K562 (cell line): ENCODE measurements around the gene LRP1B. TPM values are rescaled to one million over a fixed set of nuclear protein-coding genes. Genes with fewer than 3 reads are reported as not detected.

Source experiments
- ATAC-seq: fragments of 200-7000 bp; cut with Tn5 transposase; 3 replicates; pipeline ENCODE4 v1.9.1; 2020; ENCODE audit warnings: moderate library complexity
- BruUV-seq: library from RNA; stranded (reverse); fragments of 400-500 nt; replicated peaks from 2 replicates; lab custom pipeline; 2021; lab: Mats Ljungman, UMichigan
- CTCF ChIA-PET: fragments of 300-600 bp; formaldehyde crosslinking; extraction: SDS; loops from one replicate; lab custom pipeline; 2021; ENCODE audit warnings: low intra/inter-chr PET ratio; lab: Yijun Ruan, JAX
- POLR2A ChIA-PET: fragments of 300-600, 350-650 bp; sonication (Branson Sonifier 250); formaldehyde crosslinking; extraction: SDS; loops from one replicate; lab custom pipeline; 2021; ENCODE audit warnings: antibody characterized with exemption, inconsistent platforms; lab: Yijun Ruan, JAX
- DNase-seq, 4 experiments: peaks; one replicate each; pipeline versions ENCODE4 v3.0.0 to v3.0.0-alpha.2; 2011 to 2018; ENCODE audit warnings: low spot score in 3 of 4, mixed read lengths in 3 of 4; ENCODE audit errors: extremely low read depth in 1 of 4
- FAIRE-seq: peaks from 2 replicates; lab custom pipeline; 2011; peaks lifted over from hg19 to GRCh38; lab: Jason Lieb, UNC
- H2AFZ ChIP-seq: 2 replicates; pipeline ENCODE4 v1.6.0; 2011; ENCODE audit warnings: low read depth, low read length, control low read depth, inconsistent platforms
- H3K27ac ChIP-seq: fragments of 200-600 bp; 3 replicates; pipeline ENCODE4 v1.8.0; 2011; ENCODE audit warnings: low read depth, mild to moderate bottlenecking, control low read depth, inconsistent platforms, low read length, moderate library complexity, mixed read lengths; ENCODE audit errors: extremely low read depth
- H3K27me3 ChIP-seq, 2 experiments: fragments of 300-600 bp in 1 of 2; 2 replicates in 1 of 2; 3 replicates in 1 of 2; pipeline versions ENCODE4 v1.6.0 to v1.8.0; 2011; ENCODE audit warnings: inconsistent platforms in 2 of 2, low read length in 2 of 2, mild to moderate bottlenecking in 1 of 2, mixed read lengths in 1 of 2, moderate library complexity in 1 of 2; ENCODE audit not compliant: control insufficient read depth in 2 of 2, insufficient read depth in 2 of 2
- H3K36me3 ChIP-seq: fragments of 300-600 bp; 3 replicates; pipeline ENCODE4 v1.8.0; 2011; ENCODE audit warnings: mild to moderate bottlenecking, low read length, inconsistent platforms; ENCODE audit not compliant: control insufficient read depth, insufficient read depth
- H3K4me1 ChIP-seq, 2 experiments: fragments of 200-600 bp in 1 of 2; replicated peaks in 1 of 2; 2 replicates in 1 of 2; 3 replicates in 1 of 2; pipeline versions ENCODE4 v1.5.1 to v1.8.0; 2011; ENCODE audit warnings: inconsistent platforms in 2 of 2, low read length in 2 of 2, mild to moderate bottlenecking in 1 of 2, mixed read lengths in 1 of 2, moderate library complexity in 1 of 2; ENCODE audit not compliant: control insufficient read depth in 2 of 2, insufficient read depth in 2 of 2
- H3K4me2 ChIP-seq: 2 replicates; pipeline ENCODE4 v1.6.1; 2011; ENCODE audit warnings: low read length, control low read depth, inconsistent platforms, mixed read lengths; ENCODE audit not compliant: insufficient read depth
- H3K4me3 ChIP-seq: fragments of 200-600 bp; sonication (generic), shearing (Covaris generic); 2 replicates; pipeline ENCODE4 v1.5.1; 2016; ENCODE audit warnings: control low read depth, inconsistent platforms
- H3K79me2 ChIP-seq: fragments of 200-600 bp; 3 replicates; pipeline ENCODE4 v1.8.0; 2011; ENCODE audit warnings: low read length, inconsistent platforms; ENCODE audit not compliant: control insufficient read depth, insufficient read depth
- H3K9ac ChIP-seq, 2 experiments: 2 replicates each; pipeline versions ENCODE4 v1.6.0 to v1.6.1; 2011; ENCODE audit warnings: low read depth in 2 of 2, low read length in 2 of 2, control low read depth in 1 of 2, inconsistent platforms in 1 of 2, mild to moderate bottlenecking in 1 of 2, mixed read lengths in 1 of 2; ENCODE audit not compliant: insufficient read depth in 1 of 2
- H3K9me1 ChIP-seq: one replicate; pipeline ENCODE4 v1.6.0; 2011; ENCODE audit warnings: inconsistent platforms, mild to moderate bottlenecking, low read length, moderate library complexity; ENCODE audit not compliant: control insufficient read depth, insufficient read depth
- H3K9me3 ChIP-seq: replicated peaks from 2 replicates; pipeline ENCODE4 v1.5.1; 2011; ENCODE audit warnings: low read depth, low read length, inconsistent platforms; ENCODE audit not compliant: control insufficient read depth, insufficient read depth
- H4K20me1 ChIP-seq: replicated peaks from 2 replicates; pipeline ENCODE4 v1.6.1; 2011; ENCODE audit warnings: low read length, inconsistent platforms, mixed read lengths; ENCODE audit not compliant: control insufficient read depth, insufficient read depth
- ASH1L ChIP-seq: fragments of 450-650 bp; IDR thresholded peaks from 2 replicates; pipeline ENCODE4 v1.6.1; 2018; ENCODE audit warnings: borderline replicate concordance, mild to moderate bottlenecking, low read depth; ENCODE audit not compliant: partially characterized antibody
- BRCA1 ChIP-seq, 2 experiments: fragments of 450-650 bp in 1 of 2; sonication (generic) in 1 of 2; formaldehyde crosslinking in 1 of 2; IDR thresholded peaks; 2 replicates each; pipeline versions ENCODE4 v1.5.0 to v1.6.1; 2017 to 2020; ENCODE audit warnings: mild to moderate bottlenecking in 1 of 2, missing genetic modification reagents in 1 of 2
- SREBF2 ChIP-seq: sonication (generic); formaldehyde crosslinking; IDR thresholded peaks from 2 replicates; pipeline ENCODE4 v1.4.0; 2020; ENCODE audit warnings: mild to moderate bottlenecking, missing genetic modification reagents
- ZNF79 ChIP-seq: fragments of 250-450 bp; sonication (Bioruptor Pico); IDR thresholded peaks from 2 replicates; pipeline ENCODE4 v1.4.0; 2020; ENCODE audit warnings: low read depth, mild to moderate bottlenecking, moderate library complexity
- WGBS: fragments of 100-300 bp; shearing (Covaris generic); methylation state at CpG from one replicate; pipeline ENCODE4 v1.1.6; 2016; ENCODE audit warnings: low coverage, mixed read lengths; ENCODE audit not compliant: insufficient coverage; ENCODE audit errors: missing lambda C conversion rate; 5-methylcytosine and 5-hydroxymethylcytosine counted together
- in situ Hi-C: fragments of 300-500 bp; cut with MboI; formaldehyde crosslinking; loops from 4 replicates; pipeline ENCODE4 v1.15.0; 2018; ENCODE audit warnings: inconsistent platforms, mixed read lengths
- intact Hi-C: fragments of 100-400 bp; cut with micrococcal nuclease; formaldehyde crosslinking; loops from 2 replicates; pipeline ENCODE4 v1.14.2; 2022
- polyA plus RNA-seq, 8 experiments: library from polyadenylated mRNA; depleted of rRNA in 4 of 8; stranded (reverse) in 5 of 8; unstranded in 3 of 8; fragments of >200 nt; fragmentation: Nextera tagmentation in 2 of 8; fragmentation: Illumina TruSeq in 1 of 8; extraction: Ambion mirVana in 2 of 8; extraction: Trizol in 1 of 8; gene quantifications; 2 replicates each; pipeline versions ENCODE4 v1.2.1 to v1.2.3, GENCODE V29; 2011 to 2014; ENCODE audit warnings: inconsistent platforms in 1 of 8, missing spikeins in 1 of 8
- total RNA-seq, 7 experiments: library from RNA; depleted of rRNA in 6 of 7; stranded (reverse); fragments of >200 nt in 6 of 7; fragmentation: Illumina TruSeq in 2 of 7; extraction: Trizol in 2 of 7; gene quantifications; 2 replicates each; pipeline versions ENCODE4 v1.2.1 to v1.2.3, GENCODE V29; 2011 to 2021; ENCODE audit warnings: low replicate concordance in 1 of 7

LRP1B gene
- total and polyA plus RNA-seq, 9 of the 15 experiments (the other 6 are each of a cell fraction or from before 2014, with no cell fraction given): not detected

GRCh38 chr2:142040556-142040955, 90.3 kb downstream of the LRP1B start:
- DNase-seq (no peak), ATAC-seq (no peak), FAIRE-seq (no peak)
- Histone ChIP-seq H3K4me1 (no peaks in the 10 kb centered on the region), H3K36me3 (no peaks in the 10 kb centered on the region), H3K9me1 (no peaks in the 10 kb centered on the region), H3K9me3 (no peaks in the 10 kb centered on the region; the same call in 1 of the 2 replicates), H3K79me2 (no peaks in the 10 kb centered on the region), H3K4me3 (no peak overlapping the region), H3K27me3 (no peaks in the 10 kb centered on the region), H4K20me1 (no peaks in the 10 kb centered on the region), H2AFZ (no peak overlapping the region), H3K4me2 (no peak overlapping the region), H3K27ac (no peak overlapping the region), H3K9ac (no peak overlapping the region)
- 0% methylated on average over 1 of the region's 1 CpG for whole genome bisulfite sequencing
- intact Hi-C loops: no loop called here
- POLR2A ChIA-PET: no interaction called here
- no TSS peak for BruUV-seq
- no peak for TF ChIP-seq BRCA1 (IDR thresholded peaks at IDR 0.05)
- TF ChIP-seq BRCA1 (CRISPR knock-in tag; IDR thresholded peaks at IDR 0.05): no peak
- no peak for TF ChIP-seq ZNF79 (CRISPR knock-in tag)
- CTCF ChIA-PET: no interaction called here
- in situ Hi-C loops: no loop called here

- Histone ChIP-seq H2AFZ (no peak overlapping the region), H3K9me3 (no peaks in the 10 kb centered on the region; the same call in 1 of the 2 replicates), H3K79me2 (no peaks in the 10 kb centered on the region), H3K9ac (no peak overlapping the region), H3K27me3 (no peaks in the 10 kb centered on the region), H3K4me2 (no peak overlapping the region), H4K20me1 (no peaks in the 10 kb centered on the region), H3K4me1 (no peaks in the 10 kb centered on the region), H3K4me3 (no peak overlapping the region), H3K27ac (no peak overlapping the region), H3K9me1 (no peaks in the 10 kb centered on the region), H3K36me3 (no peaks in the 10 kb centered on the region)
- FAIRE-seq: no peak
- CTCF ChIA-PET: no interaction called here
- POLR2A ChIA-PET: no interaction called here
- no peak for TF ChIP-seq ASH1L
- no peak for TF ChIP-seq SREBF2 (CRISPR knock-in tag)
- no TSS peak for BruUV-seq
- intact Hi-C loops (no loop called here), in situ Hi-C loops (no loop called here)
- ATAC-seq: no peak
- no peak for DNase-seq
- WGBS: 0% methylated on average over 1 of the region's 1 CpG
Observed at GRCh38 chr2:142038826-142039225, 92.0 kb downstream of the LRP1B start.
